A549 (cell line): Measurements from ENCODE around the gene TTBK2.

ENCODE experiments used
- CTCF ChIP-seq: fragments of >200 bp; sonication (Bioruptor Twin); formaldehyde crosslinking; IDR thresholded peaks from 3 replicates; pipeline ENCODE4 v1.5.1; 2016
- E2F6 ChIP-seq: IDR thresholded peaks from 2 replicates; pipeline ENCODE4 v1.6.1; 2012; ENCODE audit warnings: low read depth, borderline replicate concordance
- POLR2A ChIP-seq: IDR thresholded peaks from 2 replicates; pipeline ENCODE4 v1.6.1; 2012; ENCODE audit warnings: mild to moderate bottlenecking, low read length

- TF ChIP-seq CTCF (no peak), POLR2A (no peak), E2F6 (no peak)
These were observed 61.4 kb downstream of the TTBK2 start for GRCh38 chr15:42858999-42859789.
